Epidermal melanocyte (primary cell): Measurements from ENCODE around the gene ATP2B1.
"Not testable (repeated sequence)": the region's sequence is repeated elsewhere in the genome, so short reads cannot be mapped to it uniquely, and the experiment has no call there.

ENCODE experiments used
- DNase-seq: peaks from one replicate; pipeline ENCODE4 v3.0.0; 2011; ENCODE audit warnings: low spot score; ENCODE audit not compliant: insufficient read length

The ATP2B1 gene

GRCh38 chr12:89708565-89709156 is at the start of gene ATP2B1:
Gene ATP2B1 (minus strand): TSS chr12:89708838. CDS start chr12:89655886, 52,952 bp downstream.
- peak; percentile 71 for DNase-seq

- not testable (repeated sequence) for DNase-seq
Measured at GRCh38 chr12:89757987-89758386, 49.3 kb upstream of the ATP2B1 start.

- DNase-seq = peak; percentile 49
Measured at GRCh38 chr12:89756585-89757398, 48.2 kb upstream of the ATP2B1 start.

- no peak for DNase-seq
Measured at GRCh38 chr12:89756194-89756584, 47.6 kb upstream of the ATP2B1 start.

- no peak for DNase-seq
Measured at GRCh38 chr12:89753997-89754396, 45.4 kb upstream of the ATP2B1 start.

GRCh38 chr12:89752341-89752740 is 43.7 kb upstream of the ATP2B1 start:
- DNase-seq = no peak

GRCh38 chr12:89750389-89751351 is 42.0 kb upstream of the ATP2B1 start:
- DNase-seq = peak; percentile 31

GRCh38 chr12:89748791-89749190 is 40.2 kb upstream of the ATP2B1 start:
- DNase-seq = no peak

- DNase-seq = no peak
Measured at GRCh38 chr12:89745286-89745685, 36.6 kb upstream of the ATP2B1 start.

GRCh38 chr12:89742337-89743022 is 33.8 kb upstream of the ATP2B1 start:
- no peak for DNase-seq

GRCh38 chr12:89740943-89741342 is 32.3 kb upstream of the ATP2B1 start:
- DNase-seq = no peak

- DNase-seq = no peak
Measured at GRCh38 chr12:89736995-89737394, 28.4 kb upstream of the ATP2B1 start.

GRCh38 chr12:89733579-89734201 is 25.1 kb upstream of the ATP2B1 start:
- peak; percentile 48 for DNase-seq

GRCh38 chr12:89732522-89732921 is 23.9 kb upstream of the ATP2B1 start:
- DNase-seq = no peak

- DNase-seq = no peak
Measured at GRCh38 chr12:89731614-89732013, 23.0 kb upstream of the ATP2B1 start.

GRCh38 chr12:89731089-89731488 is 22.5 kb upstream of the ATP2B1 start:
- DNase-seq = no peak

- DNase-seq = no peak
Measured at GRCh38 chr12:89729946-89730459, 21.4 kb upstream of the ATP2B1 start.

- DNase-seq = no peak
Measured at GRCh38 chr12:89723276-89723675, 14.6 kb upstream of the ATP2B1 start.

- DNase-seq = no peak
Measured at GRCh38 chr12:89721291-89721987, 12.8 kb upstream of the ATP2B1 start.
